Dendritic cell treated with granulocyte-macrophage colony-stimulating factor and Interleukin-4, amounts not matched to agents 40 ng/mL and 50 ng/mL, for 4 days (primary cell): ENCODE results near the gene ETV6.

Source experiments
- H3K27ac Mint-ChIP-seq: one replicate; pipeline ENCODE4 v1.8.0; 2022; ENCODE audit warnings: mild to moderate bottlenecking, mixed read lengths
- H3K27me3 Mint-ChIP-seq: one replicate; pipeline ENCODE4 v1.8.0; 2022; ENCODE audit warnings: mild to moderate bottlenecking, mixed read lengths
- H3K36me3 Mint-ChIP-seq: one replicate; pipeline ENCODE4 v1.8.0; 2022; ENCODE audit warnings: low read depth, mixed read lengths
- H3K4me1 Mint-ChIP-seq: one replicate; pipeline ENCODE4 v1.8.0; 2022; ENCODE audit warnings: low read depth, mixed read lengths
- H3K4me3 Mint-ChIP-seq: one replicate; pipeline ENCODE4 v1.8.0; 2022; ENCODE audit warnings: mild to moderate bottlenecking, moderate library complexity, mixed read lengths
- H3K9me3 Mint-ChIP-seq: one replicate; pipeline ENCODE4 v1.8.0; 2022; ENCODE audit warnings: mixed read lengths
- intact Hi-C: fragments of 100-400 bp; cut with micrococcal nuclease; formaldehyde crosslinking; loops from one replicate; pipeline ENCODE4 v1.15.0; 2022

The ETV6 gene

GRCh38 chr12:11840366-11840765 is 190.9 kb downstream of the ETV6 start:
- H3K4me1 Mint-ChIP-seq: peaks cover 82% of the 10 kb centered on the region
- peak overlapping the region; percentile 99 for H3K27ac Mint-ChIP-seq
- intact Hi-C loops: no loop called here
- H3K36me3 Mint-ChIP-seq: peaks cover 83% of the 10 kb centered on the region
- H3K4me3 Mint-ChIP-seq: no peak overlapping the region
- no peaks in the 10 kb centered on the region for H3K27me3 Mint-ChIP-seq
- peaks cover 5% of the 10 kb centered on the region for H3K9me3 Mint-ChIP-seq

GRCh38 chr12:11846488-11846887 is 197.0 kb downstream of the ETV6 start:
- Mint-ChIP-seq H3K36me3 (peaks cover 96% of the 10 kb centered on the region), H3K27me3 (no peaks in the 10 kb centered on the region), H3K27ac (peak overlapping the region; percentile 75), H3K4me3 (no peak overlapping the region), H3K9me3 (peaks cover 1% of the 10 kb centered on the region), H3K4me1 (peaks cover 72% of the 10 kb centered on the region)
- intact Hi-C loops: no loop called here

GRCh38 chr12:11847539-11847938 is 198.1 kb downstream of the ETV6 start:
- intact Hi-C loops: no loop called here
- peaks cover 71% of the 10 kb centered on the region for H3K4me1 Mint-ChIP-seq
- H3K4me3 Mint-ChIP-seq: no peak overlapping the region
- no peaks in the 10 kb centered on the region for H3K9me3 Mint-ChIP-seq
- peaks cover 96% of the 10 kb centered on the region for H3K36me3 Mint-ChIP-seq
- peak overlapping the region; percentile 75 for H3K27ac Mint-ChIP-seq
- no peaks in the 10 kb centered on the region for H3K27me3 Mint-ChIP-seq

GRCh38 chr12:11849757-11850504 is 200.5 kb downstream of the ETV6 start:
- H3K27me3 Mint-ChIP-seq: no peaks in the 10 kb centered on the region
- no peak overlapping the region for H3K4me3 Mint-ChIP-seq
- peak overlapping the region; percentile 82 for H3K27ac Mint-ChIP-seq
- peaks cover 79% of the 10 kb centered on the region for H3K4me1 Mint-ChIP-seq
- H3K36me3 Mint-ChIP-seq: peaks cover 97% of the 10 kb centered on the region
- H3K9me3 Mint-ChIP-seq: no peaks in the 10 kb centered on the region
- intact Hi-C loops: no loop called here

GRCh38 chr12:11853126-11853525 is 203.7 kb downstream of the ETV6 start:
- Mint-ChIP-seq H3K27me3 (no peaks in the 10 kb centered on the region), H3K9me3 (no peaks in the 10 kb centered on the region), H3K36me3 (peaks cover 99% of the 10 kb centered on the region), H3K27ac (peak overlapping the region; percentile 82), H3K4me1 (peaks cover 84% of the 10 kb centered on the region), H3K4me3 (no peak overlapping the region)
- intact Hi-C loops: no loop called here

GRCh38 chr12:11854011-11854499 is 204.6 kb downstream of the ETV6 start:
- Mint-ChIP-seq H3K27ac (peak overlapping the region; percentile 82), H3K4me3 (no peak overlapping the region), H3K4me1 (peaks cover 79% of the 10 kb centered on the region), H3K9me3 (no peaks in the 10 kb centered on the region), H3K27me3 (no peaks in the 10 kb centered on the region), H3K36me3 (peaks cover 99% of the 10 kb centered on the region)
- intact Hi-C loops: no loop called here

GRCh38 chr12:11855983-11856374 is 206.5 kb downstream of the ETV6 start:
- no peak overlapping the region for H3K4me3 Mint-ChIP-seq
- peaks cover 76% of the 10 kb centered on the region for H3K4me1 Mint-ChIP-seq
- H3K27me3 Mint-ChIP-seq: no peaks in the 10 kb centered on the region
- intact Hi-C loops: no loop called here
- no peaks in the 10 kb centered on the region for H3K9me3 Mint-ChIP-seq
- peak overlapping the region; percentile 82 for H3K27ac Mint-ChIP-seq
- peaks cover 99% of the 10 kb centered on the region for H3K36me3 Mint-ChIP-seq

- Mint-ChIP-seq H3K27ac (peak overlapping the region; percentile 82), H3K36me3 (peaks cover 99% of the 10 kb centered on the region)
Measured at GRCh38 chr12:11856971-11857370, 207.5 kb downstream of the ETV6 start.

GRCh38 chr12:11859705-11860425 is 210.4 kb downstream of the ETV6 start:
- intact Hi-C loops: no loop called here
- peaks cover 82% of the 10 kb centered on the region for H3K4me1 Mint-ChIP-seq
- H3K27me3 Mint-ChIP-seq: no peaks in the 10 kb centered on the region
- peaks cover 99% of the 10 kb centered on the region for H3K36me3 Mint-ChIP-seq
- peak overlapping the region; percentile 88 for H3K27ac Mint-ChIP-seq
- no peak overlapping the region for H3K4me3 Mint-ChIP-seq
- H3K9me3 Mint-ChIP-seq: no peaks in the 10 kb centered on the region

More at GRCh38 chr12:11856971-11857370, 207.5 kb downstream of the ETV6 start:
- Mint-ChIP-seq H3K27me3 (no peaks in the 10 kb centered on the region), H3K9me3 (no peaks in the 10 kb centered on the region), H3K4me3 (no peak overlapping the region), H3K4me1 (peaks cover 82% of the 10 kb centered on the region)
- intact Hi-C loops: no loop called here

- Mint-ChIP-seq H3K36me3 (peaks cover 100% of the 10 kb centered on the region), H3K27ac (peak overlapping the region; percentile 88), H3K4me1 (peaks cover 68% of the 10 kb centered on the region), H3K27me3 (no peaks in the 10 kb centered on the region), H3K9me3 (peaks cover 8% of the 10 kb centered on the region), H3K4me3 (no peak overlapping the region)
- intact Hi-C loops: no loop called here
Measured at GRCh38 chr12:11861155-11861863, 211.8 kb downstream of the ETV6 start.

GRCh38 chr12:11861864-11862600 is 212.6 kb downstream of the ETV6 start:
- H3K27ac Mint-ChIP-seq: peak overlapping the region; percentile 88
- no peaks in the 10 kb centered on the region for H3K27me3 Mint-ChIP-seq
- H3K36me3 Mint-ChIP-seq: peaks cover 100% of the 10 kb centered on the region
- intact Hi-C loops: no loop called here
- H3K4me3 Mint-ChIP-seq: no peak overlapping the region
- H3K4me1 Mint-ChIP-seq: peaks cover 66% of the 10 kb centered on the region
- H3K9me3 Mint-ChIP-seq: peaks cover 10% of the 10 kb centered on the region

GRCh38 chr12:11862798-11863197 is 213.3 kb downstream of the ETV6 start:
- peaks cover 10% of the 10 kb centered on the region for H3K9me3 Mint-ChIP-seq
- no peaks in the 10 kb centered on the region for H3K27me3 Mint-ChIP-seq
- peaks cover 100% of the 10 kb centered on the region for H3K36me3 Mint-ChIP-seq
- intact Hi-C loops: no loop called here
- peak overlapping the region; percentile 88 for H3K27ac Mint-ChIP-seq
- no peak overlapping the region for H3K4me3 Mint-ChIP-seq
- peaks cover 59% of the 10 kb centered on the region for H3K4me1 Mint-ChIP-seq

GRCh38 chr12:11863478-11863906 is 214.0 kb downstream of the ETV6 start:
- peaks cover 10% of the 10 kb centered on the region for H3K9me3 Mint-ChIP-seq
- peak overlapping the region; percentile 88 for H3K27ac Mint-ChIP-seq
- no peak overlapping the region for H3K4me3 Mint-ChIP-seq
- intact Hi-C loops: no loop called here
- H3K27me3 Mint-ChIP-seq: no peaks in the 10 kb centered on the region
- H3K36me3 Mint-ChIP-seq: peaks cover 100% of the 10 kb centered on the region
- peaks cover 57% of the 10 kb centered on the region for H3K4me1 Mint-ChIP-seq
